ENCODE measurements around the gene KNDC1. TPM values are rescaled to one million over a fixed set of nuclear protein-coding genes. Genes with fewer than 3 reads are reported as not detected.
A peak's percentile ranks its signal among the peaks of the same experiment; 100 is the strongest.

KNDC1 gene
- total and polyA plus RNA-seq, 10 donors: 0.05 to 3.5 (median 1.0) TPM

DNA sequence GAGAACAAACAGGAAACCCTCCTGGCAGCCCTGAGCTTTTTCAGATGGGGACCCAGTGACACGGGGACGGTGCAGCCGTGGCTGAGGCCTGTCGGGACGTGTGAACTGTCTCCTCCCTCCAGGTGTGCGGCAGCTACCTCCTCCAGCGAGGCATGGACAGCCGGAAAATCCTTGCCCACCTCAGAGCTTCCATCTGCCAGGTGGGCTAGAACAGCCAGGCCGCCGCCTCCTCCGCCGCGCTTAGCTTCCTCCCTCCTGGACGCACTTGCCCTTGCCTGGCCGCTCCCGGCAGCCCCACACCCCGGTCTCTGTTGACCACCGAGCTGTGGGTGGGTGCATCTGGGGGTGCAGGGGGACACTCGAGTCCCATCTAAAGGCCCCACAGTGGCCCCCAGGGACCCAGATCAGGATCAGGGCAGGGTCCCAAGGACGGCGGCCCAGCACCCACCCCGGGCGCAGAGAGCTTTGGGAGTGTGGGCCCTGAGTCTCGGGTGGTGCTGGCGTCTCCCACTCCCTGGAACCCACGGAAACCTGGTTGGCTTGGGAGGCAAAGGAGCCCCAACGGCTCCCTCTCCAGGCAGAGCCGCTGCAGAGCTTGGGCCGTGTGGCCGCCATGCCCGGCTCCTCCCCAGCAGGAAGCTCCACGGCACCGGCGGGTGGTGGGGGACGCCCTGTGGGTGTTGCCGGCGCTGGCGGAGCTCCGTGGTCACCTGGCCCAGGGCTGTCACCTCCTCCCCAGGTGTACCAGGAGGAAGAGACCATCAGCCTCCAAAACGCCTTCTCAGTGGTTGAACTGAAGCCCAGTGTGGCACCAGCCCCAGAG is 37.1 kb downstream of the KNDC1 start:
- Histone ChIP-seq H3K9me3 (peaks cover 0 to 25% (median 17%) of the 10 kb centered on the region in 8 donors), H3K4me1 (no peaks in the 10 kb centered on the region), H3K27me3 (replicated peaks in 1 of 7) (peaks cover 0 to 51% (median 0%) of the 10 kb centered on the region in 7 donors), H3K36me3 (no peaks in the 10 kb centered on the region), H3K4me3 (no peak overlapping the region), H3K27ac (no peak overlapping the region)
- intact Hi-C loops (cut with DNase I; ENCODE audit: low total_unique reads): no loop called here
- TF ChIP-seq, protein P1, sequence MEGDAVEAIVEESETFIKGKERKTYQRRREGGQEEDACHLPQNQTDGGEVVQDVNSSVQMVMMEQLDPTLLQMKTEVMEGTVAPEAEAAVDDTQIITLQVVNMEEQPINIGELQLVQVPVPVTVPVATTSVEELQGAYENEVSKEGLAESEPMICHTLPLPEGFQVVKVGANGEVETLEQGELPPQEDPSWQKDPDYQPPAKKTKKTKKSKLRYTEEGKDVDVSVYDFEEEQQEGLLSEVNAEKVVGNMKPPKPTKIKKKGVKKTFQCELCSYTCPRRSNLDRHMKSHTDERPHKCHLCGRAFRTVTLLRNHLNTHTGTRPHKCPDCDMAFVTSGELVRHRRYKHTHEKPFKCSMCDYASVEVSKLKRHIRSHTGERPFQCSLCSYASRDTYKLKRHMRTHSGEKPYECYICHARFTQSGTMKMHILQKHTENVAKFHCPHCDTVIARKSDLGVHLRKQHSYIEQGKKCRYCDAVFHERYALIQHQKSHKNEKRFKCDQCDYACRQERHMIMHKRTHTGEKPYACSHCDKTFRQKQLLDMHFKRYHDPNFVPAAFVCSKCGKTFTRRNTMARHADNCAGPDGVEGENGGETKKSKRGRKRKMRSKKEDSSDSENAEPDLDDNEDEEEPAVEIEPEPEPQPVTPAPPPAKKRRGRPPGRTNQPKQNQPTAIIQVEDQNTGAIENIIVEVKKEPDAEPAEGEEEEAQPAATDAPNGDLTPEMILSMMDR (IDR thresholded peaks at IDR 0.05 in 8 of 11, conservative IDR thresholded peaks at IDR 0.05 in 3 of 11): no peak
- no peak for TF ChIP-seq POLR2AphosphoS5 (IDR thresholded peaks at IDR 0.05)
- no peak for TF ChIP-seq POLR2A (IDR thresholded peaks at IDR 0.05)
- 75 to 88% (median 79%) methylated on average over 15 to 40 of the region's 40 CpGs for WGBS, 5 donors
- peak; percentile 41 for DNase-seq

DNA sequence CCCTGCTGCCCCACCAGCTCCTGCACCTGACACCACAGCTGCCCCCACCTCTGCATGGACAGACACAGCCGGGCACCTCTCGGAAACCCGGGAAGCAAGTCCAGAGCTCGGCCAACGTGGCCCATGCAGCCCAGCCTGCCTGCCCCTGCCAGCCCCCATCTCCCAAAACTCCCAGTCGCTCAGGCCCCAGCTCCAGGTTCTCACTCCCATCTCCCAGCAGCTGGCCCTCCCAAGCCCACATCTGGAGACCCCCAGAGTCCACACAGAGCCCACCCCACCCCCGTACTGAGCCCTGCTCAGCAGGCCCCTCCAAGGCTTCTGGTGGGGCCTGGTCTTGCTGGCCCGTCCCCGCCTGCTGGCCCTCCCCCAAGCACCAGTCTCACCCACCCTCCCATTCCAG is 37.8 kb downstream of the KNDC1 start:
- H3K27ac ChIP-seq: no peak overlapping the region
- intact Hi-C loops (cut with DNase I; ENCODE audit: low total_unique reads): no loop called here
- 87 to 94% (median 90%) methylated on average over 4 to 9 of the region's 9 CpGs for WGBS, 5 donors
- peaks cover 0 to 57% (median 0%) of the 10 kb centered on the region in 7 donors for H3K27me3 ChIP-seq (replicated peaks in 1 of 7)
- no peak overlapping the region for H3K4me3 ChIP-seq
- TF ChIP-seq POLR2A (IDR thresholded peaks at IDR 0.05) (no peak), POLR2AphosphoS5 (IDR thresholded peaks at IDR 0.05) (no peak)
- TF ChIP-seq, protein P1 (IDR thresholded peaks at IDR 0.05 in 8 of 11, conservative IDR thresholded peaks at IDR 0.05 in 3 of 11): no peak
- peaks cover 0 to 19% (median 16%) of the 10 kb centered on the region in 8 donors for H3K9me3 ChIP-seq
- peak; percentile 42 for DNase-seq
- H3K36me3 ChIP-seq: no peaks in the 10 kb centered on the region
- no peaks in the 10 kb centered on the region for H3K4me1 ChIP-seq

DNA sequence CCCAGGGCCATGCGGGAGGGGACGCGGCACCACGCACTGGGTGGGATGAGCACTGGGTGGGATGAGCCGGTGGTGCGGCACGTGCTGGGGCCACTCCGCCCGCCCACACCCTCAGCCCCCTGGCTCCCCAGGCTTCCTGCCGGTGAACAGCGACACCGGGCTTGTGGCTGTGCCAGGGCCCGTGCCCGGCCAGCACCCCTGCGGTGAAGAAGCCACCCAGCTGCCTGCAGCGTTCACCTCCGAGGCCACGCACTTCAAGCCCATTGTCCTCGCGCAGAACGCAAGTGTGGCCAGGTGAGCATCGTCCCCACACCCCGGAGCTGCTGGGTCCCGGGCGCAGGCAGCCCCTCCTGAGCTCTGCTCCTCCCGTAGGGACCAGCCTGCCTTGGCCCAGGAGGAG is 38.2 kb downstream of the KNDC1 start:
- Histone ChIP-seq H3K27ac (no peak overlapping the region), H3K27me3 (replicated peaks in 1 of 7) (peaks cover 0 to 57% (median 0%) of the 10 kb centered on the region in 7 donors), H3K9me3 (peaks cover 0 to 16% (median 14%) of the 10 kb centered on the region in 8 donors), H3K4me3 (no peak overlapping the region), H3K4me1 (no peaks in the 10 kb centered on the region), H3K36me3 (no peaks in the 10 kb centered on the region)
- TF ChIP-seq POLR2A (IDR thresholded peaks at IDR 0.05): no peak
- TF ChIP-seq POLR2AphosphoS5 (IDR thresholded peaks at IDR 0.05): no peak
- WGBS, 5 donors: 94 to 97% (median 95%) methylated on average over 5 to 26 of the region's 26 CpGs; no CpG with 5 or more reads in 1 of the 5 donors
- intact Hi-C loops (cut with DNase I; ENCODE audit: low total_unique reads): no loop called here
- DNase-seq: peak; percentile 69

DNA sequence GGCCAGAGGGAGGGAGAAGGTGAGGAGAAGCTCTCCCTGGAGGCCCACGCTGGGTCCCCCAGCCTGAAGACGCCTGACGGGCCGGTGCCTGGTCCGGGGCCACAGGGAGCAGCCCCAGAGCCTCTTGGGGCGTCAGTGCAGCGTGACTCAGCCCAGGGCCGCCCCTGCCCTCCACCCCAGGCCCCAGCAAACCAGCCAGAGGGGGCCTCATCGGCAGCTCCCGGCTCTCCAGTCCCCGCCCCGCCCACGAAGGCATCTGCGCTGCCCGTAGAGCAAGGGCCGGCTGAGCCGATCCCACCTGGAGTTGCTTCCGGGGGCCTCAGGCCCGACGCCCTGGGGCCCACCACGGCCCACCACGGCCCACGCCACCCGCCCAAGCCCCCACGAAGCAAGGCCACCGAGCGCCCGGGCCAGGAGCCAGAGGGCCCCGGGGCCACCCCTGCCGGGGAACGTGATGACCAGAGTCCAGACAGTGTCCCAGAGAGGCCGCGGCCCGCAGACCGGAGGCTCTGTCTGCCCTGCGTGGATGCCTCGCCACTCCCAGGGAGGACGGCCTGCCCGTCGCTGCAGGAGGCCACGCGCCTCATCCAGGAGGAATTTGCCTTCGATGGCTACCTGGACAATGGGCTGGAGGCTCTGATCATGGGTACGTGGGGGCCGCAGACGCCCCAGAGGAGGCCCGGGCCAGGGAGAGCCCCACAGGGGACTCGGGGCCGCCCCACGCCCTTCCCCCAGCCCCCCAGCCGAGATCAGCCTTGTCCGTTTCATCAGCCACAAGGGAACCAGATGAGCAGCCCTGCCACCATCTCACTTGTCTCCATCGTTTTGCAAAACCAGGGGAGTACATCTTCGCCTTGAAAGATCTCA is 38.8 kb downstream of the KNDC1 start:
- no peak overlapping the region for H3K4me3 ChIP-seq
- no peak overlapping the region for H3K27ac ChIP-seq
- peaks cover 0 to 10% (median 7%) of the 10 kb centered on the region in 8 donors for H3K9me3 ChIP-seq
- no peaks in the 10 kb centered on the region for H3K4me1 ChIP-seq
- intact Hi-C loops (cut with DNase I; ENCODE audit: low total_unique reads): no loop called here
- DNase-seq: no peak
- no peak for TF ChIP-seq POLR2AphosphoS5 (IDR thresholded peaks at IDR 0.05)
- TF ChIP-seq POLR2A (IDR thresholded peaks at IDR 0.05): no peak
- TF ChIP-seq, protein P1 (IDR thresholded peaks at IDR 0.05 in 8 of 11, conservative IDR thresholded peaks at IDR 0.05 in 3 of 11): no peak
- peaks cover 0 to 57% (median 0%) of the 10 kb centered on the region in 7 donors for H3K27me3 ChIP-seq (replicated peaks in 1 of 7)
- no peaks in the 10 kb centered on the region for H3K36me3 ChIP-seq
- WGBS, 5 donors: 87 to 92% (median 89%) methylated on average over 32 to 54 of the region's 54 CpGs
